MCF 10A (cell line): ENCODE results near the gene TIFAB. TPM values are rescaled to one million over a fixed set of nuclear protein-coding genes. Genes with fewer than 3 reads are reported as not detected.

Source experiments
- BruUV-seq: library from RNA; stranded (reverse); fragments of 400-500 nt; replicated peaks from 2 replicates; lab custom pipeline; 2021; lab: Mats Ljungman, UMichigan
- CTCF ChIA-PET: fragments of 300-600 bp; sonication (Branson Sonifier 250); formaldehyde crosslinking; extraction: SDS; loops from one replicate; lab custom pipeline; 2021; ENCODE audit warnings: antibody characterized with exemption, inconsistent platforms; lab: Yijun Ruan, JAX
- POLR2A ChIA-PET: fragments of 300-600, 350-650 bp; sonication (Branson Sonifier 250); formaldehyde crosslinking; extraction: SDS; loops from one replicate; lab custom pipeline; 2020; ENCODE audit warnings: antibody characterized with exemption, inconsistent platforms; lab: Yijun Ruan, JAX
- DNase-seq: peaks from one replicate; pipeline ENCODE4 v3.0.0-alpha.2; 2018; ENCODE audit not compliant: unreplicated experiment
- H3K27ac Mint-ChIP-seq: one replicate; pipeline ENCODE4 v1.8.0; 2022; ENCODE audit warnings: mild to moderate bottlenecking, low read depth, mixed read lengths; ENCODE audit not compliant: unreplicated experiment
- H3K27me3 Mint-ChIP-seq: one replicate; pipeline ENCODE4 v1.8.0; 2022; ENCODE audit warnings: mixed read lengths; ENCODE audit not compliant: insufficient read depth, unreplicated experiment
- H3K36me3 Mint-ChIP-seq: one replicate; pipeline ENCODE4 v1.8.0; 2022; ENCODE audit warnings: mild to moderate bottlenecking, moderate library complexity, mixed read lengths; ENCODE audit not compliant: insufficient read depth, unreplicated experiment
- H3K4me1 Mint-ChIP-seq: one replicate; pipeline ENCODE4 v1.8.0; 2022; ENCODE audit warnings: mixed read lengths; ENCODE audit not compliant: insufficient read depth, unreplicated experiment
- H3K4me3 Mint-ChIP-seq: one replicate; pipeline ENCODE4 v1.8.0; 2022; ENCODE audit warnings: mild to moderate bottlenecking, moderate library complexity, mixed read lengths; ENCODE audit not compliant: unreplicated experiment
- H3K9me3 Mint-ChIP-seq: one replicate; pipeline ENCODE4 v1.8.0; 2022; ENCODE audit warnings: mixed read lengths; ENCODE audit not compliant: unreplicated experiment
- CTCF ChIP-seq: fragments of 200-600 bp; IDR thresholded peaks from one replicate; pipeline ENCODE4 v1.8.0; 2022; ENCODE audit warnings: antibody characterized with exemption, mild to moderate bottlenecking; ENCODE audit not compliant: unreplicated experiment
- intact Hi-C: fragments of 100-400 bp; cut with micrococcal nuclease; formaldehyde crosslinking; loops from 2 replicates; pipeline ENCODE4 v1.14.1; 2022
- total RNA-seq: library from RNA; stranded (reverse); gene quantifications from 2 replicates; pipeline ENCODE4 v1.2.3, GENCODE V29; 2022

Gene TIFAB
- total RNA-seq, 1 experiment from 2014 or later = not detected

GRCh38 chr5:135441919-135442318 lies 10.2 kb downstream of the TIFAB start:
- H3K9me3 Mint-ChIP-seq = no peaks in the 10 kb centered on the region
- no TSS peak for BruUV-seq
- no peak overlapping the region for H3K4me3 Mint-ChIP-seq
- intact Hi-C loops = no loop called here
- H3K27me3 Mint-ChIP-seq = no peaks in the 10 kb centered on the region
- CTCF ChIA-PET = interaction anchor here (0.8 to 7.6 kb wide), 4 partner anchors 16 to 108 kb away, joined by 5 to 60 read pairs (median 10); no protein-coding TSS in a partner anchor
- DNase-seq = no peak
- H3K27ac Mint-ChIP-seq = no peak overlapping the region
- H3K36me3 Mint-ChIP-seq = no peaks in the 10 kb centered on the region
- H3K4me1 Mint-ChIP-seq = peaks cover 10% of the 10 kb centered on the region
- POLR2A ChIA-PET = interaction anchor here (0.6 to 0.9 kb wide), 2 partner anchors 19 to 342 kb away, joined by 3 read pairs; no protein-coding TSS in a partner anchor
- no peak for TF ChIP-seq CTCF

- no peak for TF ChIP-seq CTCF
- intact Hi-C loops = no loop called here
- CTCF ChIA-PET = interaction anchor here (0.6 to 7.6 kb wide), 8 partner anchors 15 to 389 kb away, joined by 3 to 60 read pairs (median 6); no protein-coding TSS in a partner anchor
- H3K4me1 Mint-ChIP-seq = peaks cover 10% of the 10 kb centered on the region
- H3K27ac Mint-ChIP-seq = no peak overlapping the region
- no peak overlapping the region for H3K4me3 Mint-ChIP-seq
- no peaks in the 10 kb centered on the region for H3K27me3 Mint-ChIP-seq
- no peak for DNase-seq
- H3K9me3 Mint-ChIP-seq = no peaks in the 10 kb centered on the region
- POLR2A ChIA-PET = interaction anchor here (0.6 kb wide), 1 partner anchor 19 kb away, joined by 3 read pairs; no protein-coding TSS in a partner anchor
- no peaks in the 10 kb centered on the region for H3K36me3 Mint-ChIP-seq
- BruUV-seq = no TSS peak
Observed at GRCh38 chr5:135441350-135441831, 10.8 kb downstream of the TIFAB start.

- CTCF ChIA-PET = interaction anchor here (0.6 to 7.6 kb wide), 9 partner anchors 15 to 389 kb away, joined by 3 to 60 read pairs (median 3); no protein-coding TSS in a partner anchor
- Mint-ChIP-seq H3K36me3 (no peaks in the 10 kb centered on the region), H3K4me3 (no peak overlapping the region), H3K27ac (no peak overlapping the region), H3K9me3 (no peaks in the 10 kb centered on the region), H3K4me1 (peaks cover 10% of the 10 kb centered on the region), H3K27me3 (no peaks in the 10 kb centered on the region)
- no peak for DNase-seq
- TF ChIP-seq CTCF = no peak
- no TSS peak for BruUV-seq
- POLR2A ChIA-PET = interaction anchor here (1.1 kb wide), 1 partner anchor 16 kb away, joined by 5 read pairs; no protein-coding TSS in a partner anchor
- intact Hi-C loops = no loop called here
Observed at GRCh38 chr5:135440916-135441315, 11.2 kb downstream of the TIFAB start.

- no peak overlapping the region for H3K27ac Mint-ChIP-seq
Observed at GRCh38 chr5:135439231-135440205, 12.6 kb downstream of the TIFAB start.

More at GRCh38 chr5:135439231-135440205, 12.6 kb downstream of the TIFAB start:
- intact Hi-C loops = no loop called here
- no TSS peak for BruUV-seq
- peaks cover 10% of the 10 kb centered on the region for H3K4me1 Mint-ChIP-seq
- no peak for DNase-seq
- H3K36me3 Mint-ChIP-seq = no peaks in the 10 kb centered on the region
- no peaks in the 10 kb centered on the region for H3K27me3 Mint-ChIP-seq
- H3K9me3 Mint-ChIP-seq = no peaks in the 10 kb centered on the region
- CTCF ChIA-PET = interaction anchor here (0.6 to 7.6 kb wide), 11 partner anchors 14 to 746 kb away, joined by 3 to 60 read pairs (median 5); no protein-coding TSS in a partner anchor
- POLR2A ChIA-PET = interaction anchor here (1.2 kb wide), 2 partner anchors 10 to 15 kb away, joined by 3 to 5 read pairs; no protein-coding TSS in a partner anchor
- no peak for TF ChIP-seq CTCF
- H3K4me3 Mint-ChIP-seq = no peak overlapping the region
